Activated CD8-positive, alpha-beta memory T cell treated with anti-CD3 and anti-CD28 coated beads for 48 hours (primary cell): Measurements from ENCODE around the gene ATF5.

ENCODE experiments used
- DNase-seq, 3 experiments: peaks; one replicate each; pipeline ENCODE4 v3.0.0-alpha.2; 2020; ENCODE audit warnings: low read depth in 2 of 3, low spot score in 2 of 3

ATF5 gene

DNA sequence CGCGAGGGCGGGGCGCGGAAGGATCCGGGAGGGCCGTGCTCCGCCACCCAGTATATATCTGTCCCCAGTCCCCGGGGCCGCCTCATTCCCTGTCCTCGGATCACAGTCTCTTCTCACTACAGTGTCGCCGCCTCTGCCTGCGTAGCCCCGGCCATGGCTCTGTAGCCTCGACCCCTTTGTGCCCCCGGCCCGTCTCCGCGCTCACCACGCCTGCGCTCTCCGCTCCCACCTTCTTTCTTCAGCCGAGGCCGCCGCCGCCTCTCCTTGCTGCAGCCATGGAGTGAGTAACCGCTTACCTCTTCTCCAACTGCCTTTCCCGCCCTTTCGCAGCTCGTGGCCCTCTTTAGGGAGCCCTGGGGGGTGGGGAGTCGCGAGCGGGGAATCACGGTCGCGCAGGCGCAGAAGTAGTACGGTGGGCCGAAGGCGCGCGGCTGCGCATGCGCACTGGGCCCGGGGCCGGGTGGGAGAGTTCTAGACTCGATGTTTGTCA lies at the start of gene ATF5, which contains the start of gene NUP62:
TSS of gene ATF5 (plus strand) at position 85 of the 490 bp plus-strand sequence. CDS start 1,646 bp downstream, outside the sequence.
TSS of gene NUP62 (minus strand) at position 384 of the 490 bp plus-strand sequence. CDS start 19,697 bp downstream, outside the sequence.
- peak; percentile 88 to 95 (median 92) for DNase-seq

GRCh38 chr19:49879243-49879963 lies 49.6 kb upstream of the ATF5 start:
- DNase-seq, result no peak

- DNase-seq, result no peak
These were observed 48.7 kb upstream of the ATF5 start for GRCh38 chr19:49880162-49880869.

DNA sequence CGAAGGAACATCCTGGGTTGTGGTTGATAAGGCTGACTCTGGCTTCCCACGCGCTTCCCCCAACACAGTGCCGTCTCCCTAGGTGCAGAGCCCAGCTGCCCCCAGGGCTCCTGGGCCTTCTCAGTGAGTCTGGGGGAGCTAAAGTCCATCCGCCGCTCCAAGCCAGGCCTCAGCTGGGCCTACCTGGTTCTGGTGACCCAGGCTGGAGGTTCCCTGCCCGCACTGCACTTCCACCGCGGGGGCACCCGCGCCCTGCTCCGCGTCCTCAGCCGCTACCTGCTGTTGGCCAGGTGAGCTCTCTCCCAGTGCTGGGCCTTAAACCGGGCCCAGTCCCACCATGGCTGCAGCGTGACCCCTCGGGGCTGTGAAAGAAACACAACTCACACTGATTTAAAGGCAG lies 47.8 kb upstream of the ATF5 start:
- no peak for DNase-seq

DNA sequence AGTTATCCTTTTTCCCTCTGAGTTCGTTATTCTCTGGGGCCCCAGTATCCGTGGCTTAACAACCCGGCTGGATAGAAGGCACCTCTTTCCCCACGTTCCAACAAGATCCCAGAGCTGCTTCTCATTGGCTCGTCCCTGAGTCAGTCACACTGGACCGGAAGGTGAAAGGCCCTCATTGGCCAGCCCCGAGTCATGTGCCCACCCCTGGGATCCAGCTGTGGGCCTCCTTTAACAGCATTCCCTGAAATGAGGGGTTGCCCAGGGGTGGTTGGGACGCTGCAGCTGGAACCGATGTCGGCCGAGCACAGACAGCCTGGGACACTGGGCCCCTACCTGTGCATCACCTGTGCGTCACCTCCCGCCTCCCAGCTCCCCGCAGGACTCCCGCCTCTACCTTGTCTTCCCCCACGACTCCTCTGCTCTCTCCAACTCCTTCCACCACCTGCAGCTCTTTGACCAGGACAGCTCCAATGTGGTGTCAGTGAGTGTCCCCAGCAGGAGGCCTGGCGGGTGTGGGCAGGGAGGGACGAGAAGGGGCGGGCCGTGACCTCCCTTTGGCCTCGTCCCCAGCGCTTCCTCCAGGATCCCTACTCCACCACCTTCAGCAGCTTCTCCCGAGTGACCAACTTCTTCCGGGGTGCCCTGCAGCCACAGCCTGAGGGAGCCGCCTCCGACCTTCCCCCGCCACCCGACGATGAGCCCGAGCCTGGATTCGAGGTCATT lies 47.2 kb upstream of the ATF5 start:
- no peak for DNase-seq

DNA sequence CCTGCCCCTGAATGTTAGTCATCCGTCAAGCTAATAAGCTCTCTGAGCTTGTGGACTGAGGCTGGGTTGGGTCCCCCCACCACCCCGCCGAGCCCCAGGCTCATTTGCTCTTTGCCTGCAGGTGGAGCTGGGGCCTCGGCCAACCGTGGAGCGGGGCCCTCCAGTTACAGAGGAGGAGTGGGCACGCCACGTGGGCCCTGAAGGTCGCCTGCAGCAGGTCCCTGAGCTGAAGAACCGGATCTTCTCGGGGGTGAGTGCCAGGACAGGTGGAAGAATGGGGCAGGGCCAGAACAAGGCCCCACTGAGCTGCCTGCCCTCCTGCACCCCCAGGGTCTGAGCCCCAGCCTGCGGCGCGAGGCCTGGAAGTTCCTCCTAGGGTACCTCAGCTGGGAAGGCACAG lies 46.4 kb upstream of the ATF5 start:
- DNase-seq, result no peak

- no peak for DNase-seq
These were observed 45.9 kb upstream of the ATF5 start for GRCh38 chr19:49883094-49883493.

DNA sequence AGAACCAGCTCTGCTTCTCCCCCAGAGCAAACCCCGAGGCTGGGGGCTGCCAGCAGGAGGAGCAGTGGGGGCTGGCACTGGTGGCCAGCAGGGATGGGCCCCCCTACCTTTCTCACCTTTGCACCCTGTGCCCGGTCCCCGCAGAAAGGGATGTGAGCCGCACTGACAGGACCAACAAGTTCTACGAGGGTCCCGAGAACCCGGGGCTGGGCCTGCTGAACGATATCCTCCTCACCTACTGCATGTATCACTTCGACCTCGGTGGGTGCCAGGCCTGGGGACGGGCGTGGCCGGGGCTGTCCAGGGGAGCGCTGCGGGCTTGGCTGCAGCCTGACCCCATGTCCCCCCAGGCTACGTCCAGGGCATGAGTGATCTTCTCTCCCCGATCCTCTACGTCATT lies 44.9 kb upstream of the ATF5 start:
- no peak for DNase-seq

- DNase-seq, result no peak
These were observed 44.2 kb upstream of the ATF5 start for GRCh38 chr19:49884760-49885159.

DNA sequence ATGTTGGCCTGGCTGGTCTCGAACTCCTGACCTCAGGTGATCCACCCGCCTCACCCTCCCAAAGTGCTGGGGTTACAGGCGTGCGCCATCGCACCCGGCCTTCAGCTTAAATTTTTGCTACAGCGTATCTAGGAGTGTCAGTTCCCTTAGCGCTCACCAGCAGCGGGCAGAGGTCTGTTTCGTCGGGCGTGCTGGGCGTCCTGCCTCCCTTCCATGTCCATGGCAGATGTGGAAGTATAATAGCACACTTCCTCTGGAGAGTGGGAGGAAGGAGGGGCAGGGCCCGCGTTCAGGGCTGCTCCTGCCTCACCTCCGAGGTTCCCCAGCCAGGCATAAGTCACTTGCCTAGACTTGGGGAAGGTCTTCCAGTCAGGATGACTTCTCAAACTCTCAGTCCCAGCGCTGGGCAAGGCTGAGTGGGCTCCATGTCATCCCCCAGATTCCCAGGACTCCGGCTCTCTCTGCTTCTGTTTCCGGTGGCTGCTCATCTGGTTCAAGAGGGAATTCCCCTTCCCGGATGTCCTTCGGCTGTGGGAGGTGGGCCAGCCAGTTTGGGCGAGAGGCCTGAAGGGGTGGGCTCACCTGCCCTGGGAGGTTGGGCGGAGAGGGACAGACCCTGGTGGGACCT lies 41.9 kb upstream of the ATF5 start:
- DNase-seq, result no peak

DNA sequence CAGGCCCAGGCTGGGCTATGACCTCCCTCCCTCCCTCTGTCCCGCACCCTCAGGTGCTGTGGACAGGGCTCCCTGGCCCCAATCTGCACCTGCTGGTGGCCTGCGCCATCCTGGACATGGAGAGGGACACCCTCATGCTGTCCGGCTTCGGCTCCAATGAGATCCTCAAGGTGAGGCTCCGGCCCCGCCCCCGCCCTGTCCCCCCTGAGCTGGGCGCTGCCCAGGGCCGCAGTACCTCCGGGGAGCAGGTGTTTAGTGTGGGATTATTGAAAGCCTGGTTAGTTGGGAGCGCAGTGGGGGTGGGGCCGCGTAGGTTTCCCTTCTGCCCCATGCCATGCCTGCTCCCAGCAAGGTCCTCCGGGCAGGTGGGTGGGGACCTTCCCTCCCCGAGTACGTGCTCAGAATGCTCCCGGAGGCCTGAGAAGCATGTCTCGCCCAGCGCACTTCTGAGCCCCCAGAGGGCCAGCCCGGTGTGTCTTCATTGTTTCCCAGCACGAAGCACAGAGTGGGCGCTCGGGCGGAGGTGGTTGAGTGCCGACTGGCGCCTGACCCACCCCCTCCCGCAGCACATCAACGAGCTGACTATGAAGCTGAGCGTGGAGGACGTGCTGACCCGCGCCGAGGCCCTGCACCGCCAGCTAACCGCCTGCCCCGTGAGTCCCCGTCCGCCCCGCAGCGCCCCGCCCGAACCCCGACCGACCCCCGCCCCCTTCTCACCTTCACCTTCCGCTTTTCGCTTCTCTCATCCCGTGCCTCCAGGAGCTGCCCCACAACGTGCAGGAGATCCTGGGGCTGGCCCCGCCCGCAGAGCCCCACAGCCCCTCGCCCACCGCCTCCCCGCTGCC lies 41.1 kb upstream of the ATF5 start:
- no peak for DNase-seq

DNA sequence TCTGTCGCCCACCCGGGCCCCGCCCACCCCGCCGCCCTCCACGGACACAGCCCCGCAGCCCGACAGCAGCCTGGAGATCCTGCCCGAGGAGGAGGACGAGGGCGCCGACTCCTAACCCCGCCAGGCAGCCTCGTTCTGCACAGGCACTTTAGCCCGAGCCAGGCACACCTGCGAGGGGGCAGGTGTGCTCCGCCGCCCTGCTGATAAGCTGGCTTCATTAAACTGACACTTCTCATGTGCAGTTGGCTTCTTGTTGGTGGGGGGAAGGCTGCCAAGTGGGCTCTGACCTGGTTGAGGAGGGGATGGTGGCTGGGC lies 40.5 kb upstream of the ATF5 start:
- no peak for DNase-seq

GRCh38 chr19:49889038-49889686 lies 39.8 kb upstream of the ATF5 start:
- no peak for DNase-seq

DNA sequence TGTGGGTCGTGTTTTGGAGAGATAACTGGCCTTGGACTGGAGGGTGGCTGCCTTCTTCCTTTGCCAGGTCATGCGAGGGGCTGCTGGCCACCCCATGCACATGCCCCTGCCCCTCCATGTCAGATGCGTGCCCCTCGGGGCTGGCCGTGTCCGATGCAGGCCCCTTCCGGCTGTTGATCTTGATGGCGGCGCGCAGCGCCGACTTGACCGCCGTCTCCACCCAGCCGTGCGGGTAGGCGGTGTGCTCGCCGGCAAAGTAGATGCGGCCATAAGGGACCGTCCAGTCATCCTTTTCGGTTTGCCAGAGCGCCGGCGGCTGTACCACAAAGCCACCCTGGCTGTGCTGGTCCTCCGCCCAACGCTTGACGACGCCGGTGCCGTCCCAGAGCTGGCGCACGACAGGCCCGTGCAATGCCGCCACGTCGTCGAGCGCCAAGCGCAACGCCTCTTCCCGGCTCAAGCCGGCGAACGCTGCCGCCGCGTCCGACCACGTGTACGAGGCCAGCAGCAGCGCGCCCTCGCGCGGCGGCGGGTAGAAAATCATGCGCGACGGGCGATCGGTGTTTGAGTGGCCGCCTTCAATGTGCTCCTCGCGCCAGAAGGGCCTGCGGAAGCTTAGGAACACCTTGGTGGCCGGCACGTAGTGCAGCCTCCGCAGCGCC lies 39.2 kb upstream of the ATF5 start:
- peak; percentile 46 to 51 (median 48) for DNase-seq

GRCh38 chr19:49890349-49891311 lies 38.4 kb upstream of the ATF5 start:
- no peak for DNase-seq

DNA sequence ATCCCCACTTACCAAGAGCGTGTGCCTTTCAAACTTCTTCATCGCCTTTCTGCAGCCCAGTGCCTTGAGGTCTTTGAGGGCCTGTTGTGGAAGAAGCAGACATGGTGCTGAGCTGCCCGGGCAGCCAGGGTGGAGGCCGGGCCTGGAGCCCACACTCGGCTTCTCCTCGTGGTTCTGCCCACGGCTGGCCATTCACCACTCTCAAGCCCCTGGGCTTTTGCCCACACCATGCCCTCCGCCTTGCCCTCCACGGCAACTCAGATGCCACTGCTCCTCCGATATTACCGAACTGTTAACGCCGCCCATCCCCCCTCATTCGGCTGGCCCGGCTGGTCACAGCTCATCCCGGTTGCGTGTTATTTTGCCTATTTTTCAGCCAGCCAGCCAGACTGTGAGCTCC lies 37.6 kb upstream of the ATF5 start:
- no peak for DNase-seq

DNA sequence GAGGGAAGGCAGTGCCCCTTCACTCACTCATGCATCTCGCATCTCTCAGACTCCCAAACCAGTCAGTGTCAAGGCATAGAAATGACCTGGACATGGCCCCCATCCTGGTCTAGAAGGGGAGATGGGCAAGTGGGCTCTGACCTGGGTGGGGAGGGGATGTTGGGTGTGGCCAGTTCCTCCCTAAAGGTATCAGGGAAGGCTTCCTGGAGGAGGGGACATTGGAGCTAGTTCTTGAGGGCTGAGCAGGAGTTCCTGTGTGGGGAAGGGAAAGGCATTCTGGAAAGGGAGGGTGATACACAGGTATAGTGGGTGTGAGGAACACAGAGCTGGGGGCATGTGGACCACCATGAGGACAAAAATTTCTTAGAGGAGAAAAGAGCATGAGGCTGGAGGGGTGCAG lies 36.3 kb upstream of the ATF5 start:
- no peak for DNase-seq

GRCh38 chr19:49894011-49894664 lies 34.9 kb upstream of the ATF5 start:
- DNase-seq, result no peak
